GM23338 (cell line): ENCODE results near the gene BRD3. TPM values are rescaled to one million over a fixed set of nuclear protein-coding genes. Genes with fewer than 3 reads are reported as not detected.

Experiments used
- ATAC-seq: fragments of 200-7000 bp; cut with Tn5 transposase; 3 replicates; pipeline ENCODE4 v1.9.1; 2020
- DNase-seq: peaks from one replicate; pipeline ENCODE4 v3.0.0-alpha.2; 2015; ENCODE audit warnings: low spot score
- H2AFZ ChIP-seq: fragments of 200-600 bp; sonication (generic); 2 replicates; pipeline ENCODE4 v1.8.0; 2016; ENCODE audit warnings: antibody characterized with exemption, mild to moderate bottlenecking, moderate library complexity
- H3F3A ChIP-seq: fragments of 200-600 bp; sonication (generic); replicated peaks from 2 replicates; pipeline ENCODE4 v1.8.0; 2017; ENCODE audit warnings: antibody characterized with exemption, mixed run types, low read depth
- H3K27ac ChIP-seq: fragments of 200-600 bp; sonication (generic); 2 replicates; pipeline ENCODE4 v1.6.1; 2016; ENCODE audit warnings: low read depth
- H3K27me3 ChIP-seq: fragments of 200-600 bp; sonication (generic); 2 replicates; pipeline ENCODE4 v1.8.0; 2016; ENCODE audit warnings: mild to moderate bottlenecking, mixed run types, moderate library complexity; ENCODE audit not compliant: insufficient read depth
- H3K36me3 ChIP-seq: fragments of 200-600 bp; sonication (generic); 2 replicates; pipeline ENCODE4 v1.8.0; 2016; ENCODE audit warnings: mild to moderate bottlenecking; ENCODE audit not compliant: insufficient read depth
- H3K4me1 ChIP-seq: fragments of 200-600 bp; sonication (generic); 2 replicates; pipeline ENCODE4 v1.8.0; 2016; ENCODE audit warnings: mild to moderate bottlenecking, moderate library complexity; ENCODE audit not compliant: insufficient read depth
- H3K4me2 ChIP-seq: fragments of 200-600 bp; sonication (generic); 2 replicates; pipeline ENCODE4 v1.7.1; 2017; ENCODE audit warnings: mixed run types
- H3K4me3 ChIP-seq: fragments of 200-600 bp; sonication (generic); 2 replicates; pipeline ENCODE4 v1.6.1; 2016; ENCODE audit warnings: mixed run types
- H3K79me2 ChIP-seq: fragments of 200-600 bp; sonication (generic); replicated peaks from 2 replicates; pipeline ENCODE4 v1.8.0; 2017; ENCODE audit warnings: mild to moderate bottlenecking; ENCODE audit not compliant: insufficient read depth
- H3K9me2 ChIP-seq: fragments of 200-600 bp; sonication (generic); 2 replicates; pipeline ENCODE4 v1.8.0; 2017; ENCODE audit not compliant: insufficient read depth
- H4K20me1 ChIP-seq: fragments of 200-600 bp; sonication (generic); replicated peaks from 2 replicates; pipeline ENCODE4 v1.8.0; 2017; ENCODE audit warnings: mild to moderate bottlenecking; ENCODE audit not compliant: insufficient read depth
- H3K27ac Mint-ChIP-seq: 2 replicates; pipeline ENCODE4 v1.8.0; 2020; ENCODE audit warnings: inconsistent platforms, mild to moderate bottlenecking, moderate library complexity, mixed read lengths
- H3K27me3 Mint-ChIP-seq: 3 replicates; pipeline ENCODE4 v1.8.0; 2022; ENCODE audit warnings: low read depth, mild to moderate bottlenecking, moderate library complexity, mixed read lengths, inconsistent platforms; ENCODE audit not compliant: insufficient read depth, poor library complexity
- H3K36me3 Mint-ChIP-seq: 3 replicates; pipeline ENCODE4 v1.8.0; 2021; ENCODE audit warnings: low read depth, mild to moderate bottlenecking, inconsistent platforms, moderate library complexity, mixed read lengths
- H3K4me1 Mint-ChIP-seq: 3 replicates; pipeline ENCODE4 v1.8.0; 2020; ENCODE audit warnings: mild to moderate bottlenecking, inconsistent platforms, mixed read lengths
- H3K4me3 Mint-ChIP-seq: 3 replicates; pipeline ENCODE4 v1.8.0; 2021; ENCODE audit warnings: moderate library complexity, mild to moderate bottlenecking, inconsistent platforms, mixed read lengths
- H3K9me3 Mint-ChIP-seq: 3 replicates; pipeline ENCODE4 v1.8.0; 2020; ENCODE audit warnings: moderate library complexity, mild to moderate bottlenecking, inconsistent platforms, mixed read lengths
- CREB1 ChIP-seq: fragments of 250-450 bp; sonication (Bioruptor Pico); IDR thresholded peaks from 2 replicates; pipeline ENCODE4 v1.5.0; 2020; ENCODE audit warnings: low read depth, mild to moderate bottlenecking, moderate library complexity
- CTCF ChIP-seq, 2 experiments: fragments of 200-600 bp in 1 of 2; sonication (generic) in 1 of 2; conservative IDR thresholded peaks; 2 replicates each; pipeline versions ENCODE4 v1.5.1 to v1.6.1; 2016 to 2017; ENCODE audit warnings: antibody characterized with exemption in 2 of 2, low read depth in 2 of 2, mild to moderate bottlenecking in 2 of 2, moderate library complexity in 1 of 2
- EZH2 ChIP-seq: fragments of 200-600 bp; sonication (generic); IDR thresholded peaks from one replicate; pipeline ENCODE4 v1.8.0; 2017; ENCODE audit warnings: antibody characterized with exemption, mild to moderate bottlenecking, low read depth; ENCODE audit not compliant: unreplicated experiment
- EZH2phosphoT487 ChIP-seq: fragments of 200-600 bp; sonication (generic); IDR thresholded peaks from one replicate; pipeline ENCODE4 v1.8.1; 2018; ENCODE audit warnings: antibody characterized with exemption; ENCODE audit not compliant: unreplicated experiment
- REST ChIP-seq: IDR thresholded peaks from one replicate; pipeline ENCODE4 v1.6.1; 2018; ENCODE audit warnings: antibody characterized with exemption; ENCODE audit not compliant: unreplicated experiment
- ZNF462 ChIP-seq: fragments of 250-450 bp; sonication (Bioruptor Pico); IDR thresholded peaks from 2 replicates; pipeline ENCODE4 v1.5.0; 2020; ENCODE audit warnings: mild to moderate bottlenecking, moderate library complexity
- polyA plus RNA-seq: library from polyadenylated mRNA; unstranded; fragments of >200 nt; fragmentation: Nextera tagmentation; extraction: Ambion mirVana; gene quantifications from 2 replicates; pipeline ENCODE4 v1.2.1, GENCODE V29; 2016
- total RNA-seq: library from RNA; depleted of rRNA; stranded (reverse); fragments of >200 nt; shearing (Covaris generic); gene quantifications from 2 replicates; pipeline ENCODE4 v1.2.3, GENCODE V29; 2014

BRD3 gene
- total and polyA plus RNA-seq, 2 experiments from 2014 or later, result 46.0 to 88.0 TPM

GRCh38 chr9:134057751-134058701, 9.8 kb downstream of the BRD3 start:
- 0 out of 2 replicates have a peak overlapping the region, but pooled peaks have one; percentile 23 for H3K27ac Mint-ChIP-seq
- peaks cover 4% of the 10 kb centered on the region; the same call in 2 of the 3 replicates for H3K36me3 Mint-ChIP-seq
- no peak overlapping the region for H3K4me2 ChIP-seq
- peaks cover 35% of the 10 kb centered on the region for H3K4me1 Mint-ChIP-seq
- peaks cover 11% of the 10 kb centered on the region for H3K27me3 Mint-ChIP-seq
- H3K4me3 Mint-ChIP-seq, result no peak overlapping the region; the same call in 2 of the 3 replicates
- no peak overlapping the region for H3K27ac ChIP-seq
- TF ChIP-seq EZH2, result no peak
- TF ChIP-seq ZNF462 (CRISPR knock-in tag), result no peak
- no peak for TF ChIP-seq EZH2phosphoT487
- no peak for TF ChIP-seq CTCF (conservative IDR thresholded peaks at IDR 0.05; ENCODE audit: low read depth in 2 of 2)
- no peak for TF ChIP-seq REST
- no peak for TF ChIP-seq CREB1 (CRISPR knock-in tag)
- no peaks in the 10 kb centered on the region; the same call in 1 of the 2 replicates for H3K36me3 ChIP-seq
- H3K9me2 ChIP-seq, result no peaks in the 10 kb centered on the region
- ATAC-seq, result no peak
- peaks cover 27% of the 10 kb centered on the region for H4K20me1 ChIP-seq
- H3K4me3 ChIP-seq, result no peak overlapping the region
- H3F3A ChIP-seq, result no peaks in the 10 kb centered on the region
- no peaks in the 10 kb centered on the region; the same call in 1 of the 2 replicates for H3K4me1 ChIP-seq
- no peak overlapping the region for H2AFZ ChIP-seq
- peaks cover 96% of the 10 kb centered on the region for H3K79me2 ChIP-seq
- H3K27me3 ChIP-seq, result no peaks in the 10 kb centered on the region
- DNase-seq, result no peak
- H3K9me3 Mint-ChIP-seq, result no peaks in the 10 kb centered on the region
